Activated CD4-positive, alpha-beta T cell treated with anti-CD3 and anti-CD28 coated beads, Interleukin-2, Interleukin-6, amounts not matched to agents 100 ng/mL and 50 ng/mL, durations not matched to agents 16 hours and 8 hours (primary cell): ENCODE measurements around the gene IL32.
"Not testable (repeated sequence)": the region's sequence is repeated elsewhere in the genome, so short reads cannot be mapped to it uniquely, and the experiment has no call there.

Source experiments
- DNase-seq: peaks from one replicate; pipeline ENCODE4 v3.0.0-alpha.2; 2020

The IL32 gene

GRCh38 chr16:3053330-3053710, 12.1 kb upstream of the IL32 start:
- DNase-seq, result peak; percentile 39

GRCh38 chr16:3054965-3055733, 10.3 kb upstream of the IL32 start:
- DNase-seq, result peak; percentile 82

- not testable (repeated sequence) for DNase-seq
Measured at GRCh38 chr16:3055734-3056115, 9.7 kb upstream of the IL32 start.

GRCh38 chr16:3056336-3057180, 8.9 kb upstream of the IL32 start:
- DNase-seq, result no peak

GRCh38 chr16:3057181-3058138, 8.0 kb upstream of the IL32 start:
- peak; percentile 66 for DNase-seq

GRCh38 chr16:3058139-3059030, 7.1 kb upstream of the IL32 start:
- peak; percentile 74 for DNase-seq

- peak; percentile 94 for DNase-seq
Measured at GRCh38 chr16:3059041-3059722, 6.3 kb upstream of the IL32 start.

- DNase-seq, result no peak
Measured at GRCh38 chr16:3059723-3060242, 5.7 kb upstream of the IL32 start.

GRCh38 chr16:3060339-3061127, 4.9 kb upstream of the IL32 start:
- DNase-seq, result no peak

GRCh38 chr16:3062553-3062952, 2.9 kb upstream of the IL32 start:
- no peak for DNase-seq

GRCh38 chr16:3063625-3064386, 1.6 kb upstream of the IL32 start:
- no peak for DNase-seq

- peak; percentile 54 for DNase-seq
Measured at GRCh38 chr16:3065742-3066439, 451 bp downstream of the IL32 start.

GRCh38 chr16:3066440-3066748, 954 bp downstream of the IL32 start:
- no peak for DNase-seq

- peak; percentile 43 for DNase-seq
Measured at GRCh38 chr16:3068487-3068886, 3.0 kb downstream of the IL32 start.

- DNase-seq, result not testable (repeated sequence)
Measured at GRCh38 chr16:3069146-3069545, 3.7 kb downstream of the IL32 start.

- DNase-seq, result no peak
Measured at GRCh38 chr16:3070608-3071111, 5.2 kb downstream of the IL32 start.

- no peak for DNase-seq
Measured at GRCh38 chr16:3071655-3072054, 6.2 kb downstream of the IL32 start.

GRCh38 chr16:3072148-3072547, 6.7 kb downstream of the IL32 start:
- DNase-seq, result peak; percentile 75
